Measurements from ENCODE around the gene CTDP1.
"Not testable (repeated sequence)": the region's sequence is repeated elsewhere in the genome, so short reads cannot be mapped to it uniquely, and the experiment has no call there.

CTDP1 gene

DNA sequence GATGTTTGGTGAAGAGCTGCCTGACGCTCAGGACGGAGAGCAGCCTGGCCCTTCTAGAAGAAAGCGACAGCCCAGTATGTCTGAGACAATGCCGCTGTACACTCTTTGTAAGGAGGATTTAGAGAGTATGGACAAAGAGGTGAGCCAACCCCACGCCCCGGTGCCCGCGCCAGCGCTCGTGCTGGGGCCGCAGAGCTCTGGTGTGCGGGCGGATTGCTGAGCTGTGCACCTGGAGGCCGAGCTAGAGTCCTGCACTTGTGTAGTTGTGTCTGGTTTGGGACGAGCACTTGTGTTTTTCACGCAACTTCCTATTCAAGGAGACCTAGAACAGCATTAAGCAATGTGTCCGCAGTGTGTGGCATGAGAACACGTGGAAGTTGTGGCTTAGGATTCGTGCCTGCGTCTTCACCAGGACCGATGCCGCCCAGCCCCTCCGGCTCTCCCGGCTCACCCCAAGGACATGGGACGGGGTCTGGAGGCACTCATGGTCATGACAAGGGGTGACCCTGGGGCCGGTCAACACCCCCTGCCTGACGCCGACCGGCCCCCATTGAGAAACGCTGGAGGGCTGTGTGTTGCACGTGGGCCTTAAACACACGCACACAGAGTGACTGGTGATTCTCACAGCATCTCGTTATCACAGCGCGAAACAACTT is 49.5 kb downstream of the CTDP1 start:
- WGBS (ENCODE audit: extremely low coverage, insufficient coverage, low lambda C conversion rate), result no CpG with 5 or more reads among the region's 35 CpGs
- H3K79me1 ChIP-seq (ENCODE audit: low read length), result peaks cover 7% of the 10 kb centered on the region
- no peak overlapping the region for H3K9ac ChIP-seq (ENCODE audit: low read length)
- peaks cover 7% of the 10 kb centered on the region for H3K79me2 ChIP-seq (ENCODE audit: control insufficient read depth, insufficient read depth, low read length)
- no peaks in the 10 kb centered on the region for H3K4me1 ChIP-seq (ENCODE audit: control insufficient read depth, low read depth, low read length)
- no peak overlapping the region for H4K8ac ChIP-seq (ENCODE audit: low read depth, low read length)
- peaks cover 15% of the 10 kb centered on the region for H3K36me3 ChIP-seq (ENCODE audit: control insufficient read depth, insufficient read depth, low read length)
- H3K56ac ChIP-seq (ENCODE audit: low read length), result no peak overlapping the region
- no peak overlapping the region for H3K27ac ChIP-seq (ENCODE audit: low read depth, low read length)
- DNase-seq, result no peak
- no peak overlapping the region for H3K18ac ChIP-seq (ENCODE audit: low read length)
- no peak overlapping the region for H3K23ac ChIP-seq (ENCODE audit: low read length)
- H2BK120ac ChIP-seq (ENCODE audit: low read depth, low read length), result no peak overlapping the region
- H3K4me3 ChIP-seq (ENCODE audit: low read length), result no peak overlapping the region
- no peak overlapping the region for H2BK5ac ChIP-seq (ENCODE audit: low read length)
- no peak overlapping the region for H3K4me2 ChIP-seq (ENCODE audit: low read length)
- no peaks in the 10 kb centered on the region for H3K27me3 ChIP-seq (ENCODE audit: insufficient read depth, low read length, poor library complexity)
- no peak overlapping the region for H2AK5ac ChIP-seq (ENCODE audit: low read length)
- H4K5ac ChIP-seq (ENCODE audit: low read length), result no peak overlapping the region
- H3K4ac ChIP-seq (ENCODE audit: low read depth, low read length), result no peak overlapping the region
- no peak overlapping the region for H2BK15ac ChIP-seq (replicated peaks; ENCODE audit: low read depth)

GRCh38 chr18:79729611-79730010 is 50.0 kb downstream of the CTDP1 start:
- DNase-seq, result no peak
- WGBS (ENCODE audit: extremely low coverage, insufficient coverage, low lambda C conversion rate), result no CpG with 5 or more reads among the region's 12 CpGs

GRCh38 chr18:79730804-79731203 is 51.2 kb downstream of the CTDP1 start:
- H3K23ac ChIP-seq (ENCODE audit: low read length), result no peak overlapping the region
- H3K4me2 ChIP-seq (ENCODE audit: low read length), result no peak overlapping the region
- H2BK5ac ChIP-seq (ENCODE audit: low read length), result no peak overlapping the region
- H4K8ac ChIP-seq (ENCODE audit: low read depth, low read length), result no peak overlapping the region
- H2BK15ac ChIP-seq (replicated peaks; ENCODE audit: low read depth), result no peak overlapping the region
- H2BK120ac ChIP-seq (ENCODE audit: low read depth, low read length), result no peak overlapping the region
- H3K56ac ChIP-seq (ENCODE audit: low read length), result no peak overlapping the region
- H3K27me3 ChIP-seq (ENCODE audit: insufficient read depth, low read length, poor library complexity), result no peaks in the 10 kb centered on the region
- peaks cover 4% of the 10 kb centered on the region for H3K79me2 ChIP-seq (ENCODE audit: control insufficient read depth, insufficient read depth, low read length)
- H3K27ac ChIP-seq (ENCODE audit: low read depth, low read length), result no peak overlapping the region
- H3K4me3 ChIP-seq (ENCODE audit: low read length), result no peak overlapping the region
- H2AK5ac ChIP-seq (ENCODE audit: low read length), result no peak overlapping the region
- WGBS (ENCODE audit: extremely low coverage, insufficient coverage, low lambda C conversion rate), result no CpG with 5 or more reads among the region's 11 CpGs
- H3K9ac ChIP-seq (ENCODE audit: low read length), result no peak overlapping the region
- no peak for DNase-seq
- no peak overlapping the region for H3K18ac ChIP-seq (ENCODE audit: low read length)
- no peak overlapping the region for H4K5ac ChIP-seq (ENCODE audit: low read length)
- peaks cover 5% of the 10 kb centered on the region for H3K79me1 ChIP-seq (ENCODE audit: low read length)
- H3K36me3 ChIP-seq (ENCODE audit: control insufficient read depth, insufficient read depth, low read length), result peaks cover 13% of the 10 kb centered on the region
- no peaks in the 10 kb centered on the region for H3K4me1 ChIP-seq (ENCODE audit: control insufficient read depth, low read depth, low read length)
- H3K4ac ChIP-seq (ENCODE audit: low read depth, low read length), result no peak overlapping the region

More at GRCh38 chr18:79729611-79730010, 50.0 kb downstream of the CTDP1 start:
- peaks cover 5% of the 10 kb centered on the region for H3K79me2 ChIP-seq (ENCODE audit: control insufficient read depth, insufficient read depth, low read length)
- H3K4me2 ChIP-seq (ENCODE audit: low read length), result no peak overlapping the region
- no peaks in the 10 kb centered on the region for H3K27me3 ChIP-seq (ENCODE audit: insufficient read depth, low read length, poor library complexity)
- H3K79me1 ChIP-seq (ENCODE audit: low read length), result peaks cover 5% of the 10 kb centered on the region
- H2BK15ac ChIP-seq (replicated peaks; ENCODE audit: low read depth), result no peak overlapping the region
- no peak overlapping the region for H4K8ac ChIP-seq (ENCODE audit: low read depth, low read length)
- peaks cover 13% of the 10 kb centered on the region for H3K36me3 ChIP-seq (ENCODE audit: control insufficient read depth, insufficient read depth, low read length)
- no peak overlapping the region for H2BK5ac ChIP-seq (ENCODE audit: low read length)
- H3K4ac ChIP-seq (ENCODE audit: low read depth, low read length), result no peak overlapping the region
- H3K4me3 ChIP-seq (ENCODE audit: low read length), result no peak overlapping the region
- H3K18ac ChIP-seq (ENCODE audit: low read length), result no peak overlapping the region
- no peak overlapping the region for H4K5ac ChIP-seq (ENCODE audit: low read length)
- no peak overlapping the region for H2BK120ac ChIP-seq (ENCODE audit: low read depth, low read length)
- no peak overlapping the region for H3K56ac ChIP-seq (ENCODE audit: low read length)
- no peaks in the 10 kb centered on the region for H3K4me1 ChIP-seq (ENCODE audit: control insufficient read depth, low read depth, low read length)
- no peak overlapping the region for H3K23ac ChIP-seq (ENCODE audit: low read length)
- H3K9ac ChIP-seq (ENCODE audit: low read length), result no peak overlapping the region
- no peak overlapping the region for H3K27ac ChIP-seq (ENCODE audit: low read depth, low read length)
- no peak overlapping the region for H2AK5ac ChIP-seq (ENCODE audit: low read length)

- not testable (repeated sequence) for H4K5ac ChIP-seq (ENCODE audit: low read length); H2BK5ac ChIP-seq (ENCODE audit: low read length); H4K8ac ChIP-seq (ENCODE audit: low read depth, low read length); H3K56ac ChIP-seq (ENCODE audit: low read length); H3K27ac ChIP-seq (ENCODE audit: low read depth, low read length); H2BK120ac ChIP-seq (ENCODE audit: low read depth, low read length); H3K18ac ChIP-seq (ENCODE audit: low read length); H3K4me2 ChIP-seq (ENCODE audit: low read length); H3K9ac ChIP-seq (ENCODE audit: low read length); H2BK15ac ChIP-seq (replicated peaks; ENCODE audit: low read depth); H2AK5ac ChIP-seq (ENCODE audit: low read length); H3K79me1 ChIP-seq (ENCODE audit: low read length); H3K23ac ChIP-seq (ENCODE audit: low read length); H3K4me1 ChIP-seq (ENCODE audit: control insufficient read depth, low read depth, low read length); H3K4ac ChIP-seq (ENCODE audit: low read depth, low read length); H3K79me2 ChIP-seq (ENCODE audit: control insufficient read depth, insufficient read depth, low read length); H3K27me3 ChIP-seq (ENCODE audit: insufficient read depth, low read length, poor library complexity)
- peak overlapping the region; percentile 20 for H3K4me3 ChIP-seq (ENCODE audit: low read length)
- peak; percentile 28 for DNase-seq
- no CpG with 5 or more reads among the region's 17 CpGs for WGBS (ENCODE audit: extremely low coverage, insufficient coverage, low lambda C conversion rate)
- H3K36me3 ChIP-seq (ENCODE audit: control insufficient read depth, insufficient read depth, low read length), result peaks cover 13% of the 10 kb centered on the region
Measured at GRCh38 chr18:79731881-79732720, 52.5 kb downstream of the CTDP1 start.

DNA sequence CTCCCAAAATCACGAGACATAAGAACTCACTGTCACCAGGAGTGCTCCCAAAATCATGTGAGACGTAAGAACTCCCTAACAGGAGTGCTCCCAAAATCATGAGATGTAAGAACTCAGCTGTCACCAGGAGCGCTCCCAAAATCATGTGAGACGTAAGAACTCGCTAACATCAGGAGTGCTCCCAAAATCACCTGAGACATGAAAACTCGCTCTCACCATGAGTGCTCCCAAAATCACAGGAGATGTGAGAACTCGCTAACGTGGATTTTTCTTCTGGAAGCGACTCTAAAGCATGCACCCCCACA is 53.1 kb downstream of the CTDP1 start:
- peaks cover 13% of the 10 kb centered on the region for H3K36me3 ChIP-seq (ENCODE audit: control insufficient read depth, insufficient read depth, low read length)
- no CpG with 5 or more reads among the region's 9 CpGs for WGBS (ENCODE audit: extremely low coverage, insufficient coverage, low lambda C conversion rate)

More for the DNA sequence above, 53.1 kb downstream of the CTDP1 start:
- no peak overlapping the region for H3K9ac ChIP-seq (ENCODE audit: low read length)
- H2BK15ac ChIP-seq (replicated peaks; ENCODE audit: low read depth), result no peak overlapping the region
- no peak overlapping the region for H3K18ac ChIP-seq (ENCODE audit: low read length)
- H3K23ac ChIP-seq (ENCODE audit: low read length), result no peak overlapping the region
- H3K27ac ChIP-seq (ENCODE audit: low read depth, low read length), result no peak overlapping the region
- no peaks in the 10 kb centered on the region for H3K79me1 ChIP-seq (ENCODE audit: low read length)
- no peak overlapping the region for H2AK5ac ChIP-seq (ENCODE audit: low read length)
- no peak overlapping the region for H2BK5ac ChIP-seq (ENCODE audit: low read length)
- no peak overlapping the region for H3K56ac ChIP-seq (ENCODE audit: low read length)
- peak; percentile 7 for DNase-seq
- H3K4me1 ChIP-seq (ENCODE audit: control insufficient read depth, low read depth, low read length), result no peaks in the 10 kb centered on the region
- H4K5ac ChIP-seq (ENCODE audit: low read length), result no peak overlapping the region
- H3K4me3 ChIP-seq (ENCODE audit: low read length), result no peak overlapping the region
- H3K4me2 ChIP-seq (ENCODE audit: low read length), result no peak overlapping the region
- H3K4ac ChIP-seq (ENCODE audit: low read depth, low read length), result no peak overlapping the region
- H4K8ac ChIP-seq (ENCODE audit: low read depth, low read length), result no peak overlapping the region
- no peak overlapping the region for H2BK120ac ChIP-seq (ENCODE audit: low read depth, low read length)
- no peaks in the 10 kb centered on the region for H3K27me3 ChIP-seq (ENCODE audit: insufficient read depth, low read length, poor library complexity)
- H3K79me2 ChIP-seq (ENCODE audit: control insufficient read depth, insufficient read depth, low read length), result no peaks in the 10 kb centered on the region
